ENCODE data around the gene SLC16A6.
"Not testable (repeated sequence)": the region's sequence is repeated elsewhere in the genome, so short reads cannot be mapped to it uniquely, and the experiment has no call there.

SLC16A6 gene

GRCh38 chr17:68314916-68315535 is 24.1 kb upstream of the SLC16A6 start:
- no peak for DNase-seq (ENCODE audit: low read depth)

- DNase-seq (ENCODE audit: low read depth), result no peak
Measured at GRCh38 chr17:68310152-68310551, 19.2 kb upstream of the SLC16A6 start.

- DNase-seq (ENCODE audit: low read depth), result not testable (repeated sequence)
Measured at GRCh38 chr17:68309066-68309670, 18.2 kb upstream of the SLC16A6 start.

- DNase-seq (ENCODE audit: low read depth), result not testable (repeated sequence)
Measured at GRCh38 chr17:68308486-68308885, 17.6 kb upstream of the SLC16A6 start.

- no peak for DNase-seq (ENCODE audit: low read depth)
Measured at GRCh38 chr17:68307443-68307842, 16.5 kb upstream of the SLC16A6 start.

- no peak for DNase-seq (ENCODE audit: low read depth)
Measured at GRCh38 chr17:68306819-68307218, 15.9 kb upstream of the SLC16A6 start.

- no peak for DNase-seq (ENCODE audit: low read depth)
Measured at GRCh38 chr17:68305142-68305541, 14.2 kb upstream of the SLC16A6 start.

GRCh38 chr17:68304706-68305105 is 13.8 kb upstream of the SLC16A6 start:
- DNase-seq (ENCODE audit: low read depth), result no peak

GRCh38 chr17:68302666-68303065 is 11.7 kb upstream of the SLC16A6 start:
- DNase-seq (ENCODE audit: low read depth), result no peak

GRCh38 chr17:68302066-68302564 is 11.2 kb upstream of the SLC16A6 start:
- no peak for DNase-seq (ENCODE audit: low read depth)

GRCh38 chr17:68301438-68301959 is 10.6 kb upstream of the SLC16A6 start:
- DNase-seq (ENCODE audit: low read depth), result no peak

- DNase-seq (ENCODE audit: low read depth), result no peak
Measured at GRCh38 chr17:68299817-68300216, 8.9 kb upstream of the SLC16A6 start.

GRCh38 chr17:68298601-68299000 is 7.7 kb upstream of the SLC16A6 start:
- no peak for DNase-seq (ENCODE audit: low read depth)

GRCh38 chr17:68297195-68297594 is 6.3 kb upstream of the SLC16A6 start:
- no peak for DNase-seq (ENCODE audit: low read depth)

GRCh38 chr17:68296217-68297191 is 5.6 kb upstream of the SLC16A6 start:
- no peak for DNase-seq (ENCODE audit: low read depth)

GRCh38 chr17:68295086-68295485 is 4.2 kb upstream of the SLC16A6 start:
- DNase-seq (ENCODE audit: low read depth), result no peak

GRCh38 chr17:68294617-68295016 is 3.7 kb upstream of the SLC16A6 start:
- no peak for DNase-seq (ENCODE audit: low read depth)

GRCh38 chr17:68294196-68294555 is 3.2 kb upstream of the SLC16A6 start:
- DNase-seq (ENCODE audit: low read depth), result no peak

- no peak for DNase-seq (ENCODE audit: low read depth)
Measured at GRCh38 chr17:68293490-68294195, 2.7 kb upstream of the SLC16A6 start.

- no peak for DNase-seq (ENCODE audit: low read depth)
Measured at GRCh38 chr17:68292689-68293040, 1.7 kb upstream of the SLC16A6 start.

- DNase-seq (ENCODE audit: low read depth), result peak; percentile 63
Measured at GRCh38 chr17:68291836-68292688, 1.1 kb upstream of the SLC16A6 start.
